Neural progenitor cell (in vitro differentiated cells): ENCODE measurements around the gene FAM20A.

Source experiments
- CTCF ChIP-seq: fragments of 200-600 bp; sonication (generic); IDR thresholded peaks from 2 replicates; pipeline ENCODE4 v1.5.1; 2017; ENCODE audit warnings: antibody characterized with exemption, mild to moderate bottlenecking
- EZH2 ChIP-seq: fragments of 200-600 bp; sonication (generic); IDR thresholded peaks from 2 replicates; pipeline ENCODE4 v1.6.1; 2017; ENCODE audit warnings: antibody characterized with exemption, mild to moderate bottlenecking, moderate library complexity
- EZH2phosphoT487 ChIP-seq: fragments of 200-600 bp; sonication (generic); IDR thresholded peaks from 2 replicates; pipeline ENCODE4 v1.6.1; 2017; ENCODE audit warnings: antibody characterized with exemption

- TF ChIP-seq CTCF (no peak), EZH2 (no peak), EZH2phosphoT487 (no peak)
Observed at GRCh38 chr17:68580236-68580770, 20.9 kb downstream of the FAM20A start.
